ENCODE data around the gene KSR1. TPM values are rescaled to one million over a fixed set of nuclear protein-coding genes. Genes with fewer than 3 reads are reported as not detected.

KSR1 gene
- total RNA-seq, 4 donors from 2014 or later, result 17.7 to 77.0 (median 34.6) TPM

GRCh38 chr17:27573971-27574525 is 117.8 kb downstream of the KSR1 start:
- no peak for TF ChIP-seq POLR2A (IDR thresholded peaks at IDR 0.05)
- no peak for TF ChIP-seq CTCF (IDR thresholded peaks at IDR 0.05)
- DNase-seq, result no peak
- Histone ChIP-seq H3K4me3 (no peak overlapping the region), H3K36me3 (no peaks in the 10 kb centered on the region), H3K27ac (peak overlapping the region in 1 of 2 donors; percentile 16), H3K4me1 (peaks cover 0 to 10% of the 10 kb centered on the region in 2 donors), H3K9me3 (no peaks in the 10 kb centered on the region), H3K27me3 (no peaks in the 10 kb centered on the region)
- intact Hi-C loops (cut with DNase I; ENCODE audit: low total_unique reads), result no loop called here

GRCh38 chr17:27575096-27575911 is 119.1 kb downstream of the KSR1 start:
- Histone ChIP-seq H3K27ac (no peak overlapping the region), H3K4me1 (peaks cover 0 to 10% of the 10 kb centered on the region in 2 donors), H3K27me3 (no peaks in the 10 kb centered on the region), H3K36me3 (no peaks in the 10 kb centered on the region), H3K9me3 (no peaks in the 10 kb centered on the region), H3K4me3 (no peak overlapping the region)
- intact Hi-C loops (cut with DNase I; ENCODE audit: low total_unique reads), result no loop called here
- DNase-seq, result no peak
- no peak for TF ChIP-seq CTCF (IDR thresholded peaks at IDR 0.05)
- TF ChIP-seq POLR2A (IDR thresholded peaks at IDR 0.05), result no peak

- intact Hi-C loops (cut with DNase I; ENCODE audit: low total_unique reads), result no loop called here
- Histone ChIP-seq H3K4me3 (no peak overlapping the region), H3K27me3 (no peaks in the 10 kb centered on the region), H3K9me3 (no peaks in the 10 kb centered on the region), H3K36me3 (no peaks in the 10 kb centered on the region), H3K27ac (no peak overlapping the region), H3K4me1 (peaks cover 0 to 10% of the 10 kb centered on the region in 2 donors)
- TF ChIP-seq POLR2A (IDR thresholded peaks at IDR 0.05) (no peak), CTCF (IDR thresholded peaks at IDR 0.05) (no peak)
- no peak for DNase-seq
These were observed 119.6 kb downstream of the KSR1 start for GRCh38 chr17:27575912-27576252.

- H3K27ac ChIP-seq, result peak overlapping the region in 1 of 2 donors; percentile 68
- H3K4me1 ChIP-seq, result peaks cover 0 to 10% of the 10 kb centered on the region in 2 donors
- TF ChIP-seq CTCF (IDR thresholded peaks at IDR 0.05) (no peak), POLR2A (IDR thresholded peaks at IDR 0.05) (no peak)
- H3K4me3 ChIP-seq, result no peak overlapping the region
- no peaks in the 10 kb centered on the region for H3K36me3 ChIP-seq
- DNase-seq, result no peak
- H3K9me3 ChIP-seq, result no peaks in the 10 kb centered on the region
- no peaks in the 10 kb centered on the region for H3K27me3 ChIP-seq
- intact Hi-C loops (cut with DNase I; ENCODE audit: low total_unique reads), result no loop called here
These were observed 120.3 kb downstream of the KSR1 start for GRCh38 chr17:27576477-27577083.

All from uterus (tissue), 4 donors.